Duodenal mucosa (tissue), 2 donors: ENCODE results near the gene PRPSAP1.

Experiments used
- H3K27ac ChIP-seq: one replicate; pipeline ENCODE4 v1.7.0; 2013; ENCODE audit warnings: low read depth, low read length
- H3K27me3 ChIP-seq, 2 donors: one replicate each; pipeline ENCODE4 v1.7.0; 2013; ENCODE audit warnings: low read length in 2 of 2, control low read depth in 1 of 2; ENCODE audit not compliant: insufficient read depth in 2 of 2, control insufficient read depth in 1 of 2
- H3K36me3 ChIP-seq, 2 donors: one replicate each; pipeline ENCODE4 v1.7.0; 2013; ENCODE audit warnings: low read length in 2 of 2, control low read depth in 1 of 2; ENCODE audit not compliant: insufficient read depth in 2 of 2, control insufficient read depth in 1 of 2
- H3K4me1 ChIP-seq, 2 donors: one replicate each; pipeline ENCODE4 v1.7.0; 2013; ENCODE audit warnings: low read length in 2 of 2, control low read depth in 1 of 2; ENCODE audit not compliant: insufficient read depth in 2 of 2, control insufficient read depth in 1 of 2
- H3K4me3 ChIP-seq, 2 donors: one replicate each; pipeline ENCODE4 v1.7.0; 2013; ENCODE audit warnings: low read length in 2 of 2, low read depth in 1 of 2
- H3K9ac ChIP-seq, 2 donors: one replicate each; pipeline ENCODE4 v1.7.0; 2013; ENCODE audit warnings: low read length in 2 of 2, low read depth in 1 of 2
- H3K9me3 ChIP-seq, 2 donors: one replicate each; pipeline ENCODE4 v1.7.0; 2013; ENCODE audit warnings: low read length in 2 of 2, control low read depth in 1 of 2; ENCODE audit not compliant: control insufficient read depth in 1 of 2

Gene PRPSAP1

GRCh38 chr17:76264755-76265623 is 88.7 kb downstream of the PRPSAP1 start, which contains the start of gene UBALD2:
Gene UBALD2 (plus strand): TSS chr17:76265348. CDS start chr17:76265506, 158 bp downstream.
- peaks cover 10 to 18% of the 10 kb centered on the region in 2 donors for H3K36me3 ChIP-seq
- no peaks in the 10 kb centered on the region for H3K9me3 ChIP-seq
- H3K4me3 ChIP-seq = peak within 1 kb of the TSS; percentile 87 to 92
- H3K27ac ChIP-seq = peak within 1 kb of the TSS; percentile 86
- H3K9ac ChIP-seq = peak within 1 kb of the TSS; percentile 91 to 93
- peaks cover 68 to 81% of the 10 kb centered on the region in 2 donors for H3K4me1 ChIP-seq
- H3K27me3 ChIP-seq = no peaks in the 10 kb centered on the region

GRCh38 chr17:76264425-76264754 is 89.3 kb downstream of the PRPSAP1 start:
- peak overlapping the region; percentile 48 to 60 for H3K9ac ChIP-seq
- H3K9me3 ChIP-seq = no peaks in the 10 kb centered on the region
- H3K4me3 ChIP-seq = peak overlapping the region; percentile 18 to 25

GRCh38 chr17:76263896-76264295 is 89.8 kb downstream of the PRPSAP1 start:
- no peaks in the 10 kb centered on the region for H3K9me3 ChIP-seq
- peaks cover 5 to 7% of the 10 kb centered on the region in 2 donors for H3K36me3 ChIP-seq
- no peaks in the 10 kb centered on the region for H3K27me3 ChIP-seq
- peaks cover 63 to 73% of the 10 kb centered on the region in 2 donors for H3K4me1 ChIP-seq
- H3K27ac ChIP-seq = peak overlapping the region; percentile 80
- peak overlapping the region in 1 of 2 donors; percentile 18 for H3K4me3 ChIP-seq
- H3K9ac ChIP-seq = peak overlapping the region; percentile 21 to 60

More at GRCh38 chr17:76264425-76264754, 89.3 kb downstream of the PRPSAP1 start:
- Histone ChIP-seq H3K36me3 (peaks cover 9 to 12% of the 10 kb centered on the region in 2 donors), H3K27ac (peak overlapping the region; percentile 61), H3K27me3 (no peaks in the 10 kb centered on the region), H3K4me1 (peaks cover 67 to 78% of the 10 kb centered on the region in 2 donors)

GRCh38 chr17:76262732-76263344 is 90.9 kb downstream of the PRPSAP1 start:
- H3K27ac ChIP-seq = peak overlapping the region; percentile 80
- peak overlapping the region; percentile 42 to 50 for H3K4me3 ChIP-seq
- H3K27me3 ChIP-seq = no peaks in the 10 kb centered on the region
- H3K4me1 ChIP-seq = peaks cover 61 to 68% of the 10 kb centered on the region in 2 donors
- no peaks in the 10 kb centered on the region for H3K9me3 ChIP-seq
- H3K36me3 ChIP-seq = peaks cover 1 to 3% of the 10 kb centered on the region in 2 donors
- H3K9ac ChIP-seq = peak overlapping the region; percentile 21 to 60

GRCh38 chr17:76261421-76262215 is 92.1 kb downstream of the PRPSAP1 start:
- H3K4me1 ChIP-seq = peaks cover 53 to 56% of the 10 kb centered on the region in 2 donors
- peak overlapping the region; percentile 74 for H3K27ac ChIP-seq
- no peaks in the 10 kb centered on the region for H3K27me3 ChIP-seq
- H3K4me3 ChIP-seq = peak overlapping the region; percentile 42 to 50
- H3K36me3 ChIP-seq = no peaks in the 10 kb centered on the region
- H3K9ac ChIP-seq = peak overlapping the region; percentile 21 to 60
- no peaks in the 10 kb centered on the region for H3K9me3 ChIP-seq

- no peaks in the 10 kb centered on the region for H3K36me3 ChIP-seq
- H3K9me3 ChIP-seq = no peaks in the 10 kb centered on the region
- no peak overlapping the region for H3K9ac ChIP-seq
- H3K27me3 ChIP-seq = no peaks in the 10 kb centered on the region
- H3K27ac ChIP-seq = no peak overlapping the region
- H3K4me1 ChIP-seq = peaks cover 52 to 57% of the 10 kb centered on the region in 2 donors
- no peak overlapping the region for H3K4me3 ChIP-seq
Measured at GRCh38 chr17:76260669-76261068, 93.0 kb downstream of the PRPSAP1 start.

GRCh38 chr17:76260220-76260619 is 93.5 kb downstream of the PRPSAP1 start:
- peak overlapping the region in 1 of 2 donors; percentile 1 for H3K4me3 ChIP-seq
- H3K4me1 ChIP-seq = peaks cover 52 to 59% of the 10 kb centered on the region in 2 donors
- H3K36me3 ChIP-seq = no peaks in the 10 kb centered on the region
- H3K9ac ChIP-seq = peak overlapping the region; percentile 20 to 65
- peak overlapping the region; percentile 64 for H3K27ac ChIP-seq
- H3K27me3 ChIP-seq = no peaks in the 10 kb centered on the region
- H3K9me3 ChIP-seq = no peaks in the 10 kb centered on the region
